ENCODE measurements around the gene ROS1. TPM values are rescaled to one million over a fixed set of nuclear protein-coding genes. Genes with fewer than 3 reads are reported as not detected.
"Not testable (repeated sequence)": the region's sequence is repeated elsewhere in the genome, so short reads cannot be mapped to it uniquely, and the experiment has no call there.

The ROS1 gene
- total RNA-seq, 1 experiment from 2014 or later = not detected

DNA sequence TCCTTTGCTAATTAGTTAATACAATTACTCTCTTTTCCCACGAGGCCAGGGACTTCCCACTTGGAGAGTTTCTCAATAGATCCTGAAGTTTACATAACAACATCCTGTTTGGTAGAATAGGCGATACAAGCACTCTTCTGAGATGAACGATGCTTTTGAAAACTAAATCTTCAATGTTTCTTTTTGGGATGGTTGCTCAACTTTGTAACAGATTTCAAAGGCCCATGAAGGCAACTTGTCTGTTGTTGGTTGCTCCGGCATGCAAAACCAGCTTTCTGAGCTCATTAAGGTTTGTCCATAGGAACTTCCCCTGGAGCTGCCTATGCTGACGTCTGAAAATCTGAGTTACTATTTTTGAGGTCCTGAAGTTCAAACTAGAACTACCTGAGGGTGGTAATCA is 25.9 kb upstream of the ROS1 start:
- H3K4me1 ChIP-seq (replicated peaks) = peaks cover 45% of the 10 kb centered on the region

DNA sequence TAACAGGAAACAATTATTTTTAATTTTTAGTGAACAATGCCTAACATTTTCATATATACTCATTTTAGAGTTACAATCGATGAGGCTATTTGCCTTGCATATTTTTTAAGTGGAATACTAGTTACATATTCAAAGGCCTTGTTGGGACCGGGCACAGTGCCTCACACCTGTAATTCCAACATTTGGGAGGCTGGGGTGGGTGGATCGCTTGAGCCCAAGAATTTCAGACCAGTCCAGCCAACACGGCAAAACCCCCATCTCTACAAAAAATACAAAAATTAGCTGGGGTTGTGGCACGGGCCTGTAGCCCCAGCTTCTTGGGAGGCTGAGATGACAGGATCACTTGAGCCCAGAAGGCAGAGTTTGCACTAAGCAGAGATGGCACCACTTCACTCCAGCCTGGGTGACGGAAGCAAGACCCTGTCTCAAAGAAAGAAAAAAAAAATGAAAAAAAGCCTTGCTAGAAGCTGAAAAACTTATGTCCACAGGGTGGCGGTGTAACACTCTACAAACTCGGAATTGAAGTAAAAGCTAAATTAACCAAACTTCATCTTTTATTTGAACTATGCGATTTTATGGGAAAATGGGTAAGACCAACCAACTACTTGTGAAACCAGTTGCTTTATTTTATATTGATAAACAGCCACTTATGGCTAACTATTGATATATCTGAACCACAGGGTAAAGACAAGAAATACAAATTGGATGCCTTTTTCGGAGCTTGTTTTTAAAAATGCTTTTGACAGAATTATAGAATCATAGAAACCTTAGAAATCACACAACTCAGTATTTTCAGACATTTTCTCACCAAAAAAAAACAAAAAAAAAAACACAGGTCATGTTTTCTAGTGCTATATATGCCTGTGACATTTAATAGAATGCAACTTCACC is 24.1 kb upstream of the ROS1 start:
- Histone ChIP-seq H3K4me1 (replicated peaks) (peaks cover 45% of the 10 kb centered on the region), H3K36me3 (no peaks in the 10 kb centered on the region), H3K27me3 (replicated peaks) (no peaks in the 10 kb centered on the region), H3K9me3 (replicated peaks) (no peaks in the 10 kb centered on the region), H3K27ac (peak overlapping the region; percentile 96), H3K4me3 (no peak overlapping the region)
- peak; percentile 71 to 81 for DNase-seq (ENCODE audit: low read depth in 1 of 2, low spot score in 2 of 2)

More for the DNA sequence above, 25.9 kb upstream of the ROS1 start:
- Histone ChIP-seq H3K36me3 (no peaks in the 10 kb centered on the region), H3K9me3 (replicated peaks) (no peaks in the 10 kb centered on the region), H3K27ac (no peak overlapping the region), H3K4me3 (no peak overlapping the region), H3K27me3 (replicated peaks) (no peaks in the 10 kb centered on the region)
- peak in 1 of 2 experiments; percentile 29 for DNase-seq (ENCODE audit: low read depth in 1 of 2, low spot score in 2 of 2)

DNA sequence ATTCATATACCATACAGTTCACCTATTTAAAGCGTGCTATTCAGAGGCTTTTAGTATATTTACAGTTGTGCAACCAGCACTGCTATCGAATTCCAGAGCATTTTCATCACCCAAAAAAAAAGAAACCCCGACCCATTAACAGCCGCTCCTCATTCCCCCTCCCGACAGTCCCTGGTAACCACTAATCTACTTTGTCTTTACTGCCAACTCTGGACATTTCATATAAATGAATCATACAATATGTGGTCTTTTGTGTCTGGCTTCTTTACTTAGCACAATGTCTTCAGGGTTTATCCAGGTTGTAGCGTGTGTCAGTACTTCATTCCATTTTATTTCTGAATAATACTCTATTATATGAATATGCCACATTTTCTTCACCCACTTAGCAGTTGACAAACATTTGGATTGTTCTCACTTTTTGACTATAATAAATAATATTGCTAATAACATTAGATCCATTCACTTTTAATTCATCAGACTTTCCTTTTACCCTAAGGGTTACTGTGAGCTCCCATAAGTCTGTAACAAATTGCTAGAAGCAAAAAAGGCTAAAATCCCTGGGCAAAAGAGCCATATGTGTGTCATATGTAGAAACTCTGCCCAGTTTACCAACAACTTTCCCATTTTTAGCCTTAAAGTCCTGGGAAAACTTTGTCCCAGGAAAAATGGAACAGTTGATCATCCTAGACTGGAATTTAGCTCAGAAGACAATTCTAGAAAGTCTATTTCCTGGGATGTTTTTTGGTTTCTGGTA is 23.2 kb upstream of the ROS1 start:
- Histone ChIP-seq H3K9me3 (replicated peaks) (no peaks in the 10 kb centered on the region), H3K4me1 (replicated peaks) (peaks cover 45% of the 10 kb centered on the region), H3K36me3 (no peaks in the 10 kb centered on the region), H3K4me3 (no peak overlapping the region), H3K27ac (peak overlapping the region; percentile 96), H3K27me3 (replicated peaks) (no peaks in the 10 kb centered on the region)
- DNase-seq (ENCODE audit: low read depth in 1 of 2, low spot score in 2 of 2) = peak; percentile 80 to 92

DNA sequence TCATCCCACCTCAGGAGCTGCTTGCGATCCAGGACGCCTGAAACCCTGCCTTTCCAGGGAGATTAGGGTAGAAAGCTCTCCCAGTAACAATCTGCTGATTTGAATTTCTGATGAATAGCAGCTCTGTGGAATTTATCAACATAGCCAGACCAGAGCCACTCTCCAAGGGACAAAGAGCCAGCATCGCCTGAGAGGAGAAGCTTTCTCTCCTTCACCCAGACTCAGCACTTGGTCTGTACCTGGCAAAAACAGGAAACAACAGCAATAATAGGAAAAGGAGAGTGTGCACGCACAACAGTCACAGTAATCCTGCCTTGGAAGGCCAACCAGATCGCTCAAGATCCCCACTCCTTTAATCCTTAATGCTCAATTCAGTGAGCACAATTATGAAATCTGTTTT is 22.3 kb upstream of the ROS1 start:
- no peaks in the 10 kb centered on the region for H3K27me3 ChIP-seq (replicated peaks)
- peaks cover 45% of the 10 kb centered on the region for H3K4me1 ChIP-seq (replicated peaks)
- peak in 1 of 2 experiments; percentile 65 for DNase-seq (ENCODE audit: low read depth in 1 of 2, low spot score in 2 of 2)
- peak overlapping the region; percentile 96 for H3K27ac ChIP-seq
- no peaks in the 10 kb centered on the region for H3K9me3 ChIP-seq (replicated peaks)
- H3K36me3 ChIP-seq = no peaks in the 10 kb centered on the region
- H3K4me3 ChIP-seq = no peak overlapping the region

DNA sequence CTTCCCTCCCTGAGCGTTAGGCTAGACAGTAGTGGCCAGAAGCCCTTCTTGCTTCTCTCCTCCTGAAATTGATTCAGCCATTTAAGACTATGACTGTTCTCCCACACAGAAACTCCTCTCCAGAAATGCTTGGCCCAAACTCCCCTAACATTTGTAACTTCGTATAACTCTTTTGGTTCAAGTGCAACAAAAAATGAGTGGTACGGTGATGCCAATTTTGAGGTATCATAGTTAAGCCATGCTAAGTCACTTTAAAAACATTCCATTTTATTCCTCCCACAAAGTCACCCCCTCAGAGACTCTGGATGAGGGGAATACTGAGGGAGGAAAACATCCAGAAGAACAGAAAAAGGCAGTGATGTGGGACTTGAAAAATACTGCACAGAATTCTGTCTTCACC is 21.1 kb upstream of the ROS1 start:
- no peak for DNase-seq (ENCODE audit: low read depth in 1 of 2, low spot score in 2 of 2)
- Histone ChIP-seq H3K27me3 (replicated peaks) (no peaks in the 10 kb centered on the region), H3K27ac (no peak overlapping the region), H3K36me3 (no peaks in the 10 kb centered on the region), H3K4me3 (no peak overlapping the region), H3K9me3 (replicated peaks) (no peaks in the 10 kb centered on the region), H3K4me1 (replicated peaks) (peaks cover 47% of the 10 kb centered on the region)

DNA sequence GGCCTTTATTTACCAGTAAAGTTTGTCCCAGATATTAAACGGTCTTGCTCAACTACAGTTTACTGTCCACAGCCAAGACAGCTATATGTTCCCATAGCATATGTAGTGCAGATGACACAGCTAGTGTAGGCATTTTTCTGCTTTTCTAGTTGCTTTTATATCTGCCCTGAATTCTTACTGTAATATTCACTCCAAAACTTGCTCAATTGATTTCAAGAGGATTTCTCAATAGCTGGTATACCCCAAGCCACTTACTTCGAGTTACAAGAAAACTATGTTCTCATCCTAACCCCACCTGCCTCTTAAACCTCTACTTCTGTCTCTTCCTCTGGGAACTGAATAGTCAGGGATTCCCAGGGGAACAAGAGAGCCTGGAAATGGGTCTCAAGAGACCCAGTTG is 18.9 kb upstream of the ROS1 start:
- Histone ChIP-seq H3K27me3 (replicated peaks) (no peaks in the 10 kb centered on the region), H3K4me1 (replicated peaks) (peaks cover 37% of the 10 kb centered on the region), H3K4me3 (no peak overlapping the region), H3K27ac (no peak overlapping the region), H3K36me3 (no peaks in the 10 kb centered on the region), H3K9me3 (replicated peaks) (no peaks in the 10 kb centered on the region; the same call in 1 of the 2 replicates)
- DNase-seq (ENCODE audit: low read depth in 1 of 2, low spot score in 2 of 2) = no peak

DNA sequence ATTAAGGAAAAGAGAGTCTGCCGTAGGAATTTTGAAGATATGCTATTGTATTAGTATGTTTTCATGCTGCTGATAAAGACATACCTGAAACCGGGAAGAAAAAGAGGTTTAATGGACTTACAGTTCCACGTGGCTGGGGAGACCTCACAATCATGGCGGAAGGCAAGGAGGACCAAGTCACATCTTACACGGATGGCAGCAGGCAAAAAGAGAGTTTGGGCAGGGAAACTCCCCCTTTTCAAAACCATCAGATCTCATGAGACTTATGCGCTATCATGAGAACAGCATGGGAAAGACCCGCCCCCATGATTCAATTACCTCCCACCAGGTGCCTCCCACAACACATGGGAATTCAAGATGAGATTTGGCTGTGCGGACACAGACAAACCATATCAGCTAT is 16.6 kb upstream of the ROS1 start:
- not testable (repeated sequence) for H3K27me3 ChIP-seq (replicated peaks); H3K27ac ChIP-seq; DNase-seq (ENCODE audit: low read depth in 1 of 2, low spot score in 2 of 2); H3K9me3 ChIP-seq (replicated peaks); H3K4me3 ChIP-seq; H3K36me3 ChIP-seq
- H3K4me1 ChIP-seq (replicated peaks) = peaks cover 17% of the 10 kb centered on the region

DNA sequence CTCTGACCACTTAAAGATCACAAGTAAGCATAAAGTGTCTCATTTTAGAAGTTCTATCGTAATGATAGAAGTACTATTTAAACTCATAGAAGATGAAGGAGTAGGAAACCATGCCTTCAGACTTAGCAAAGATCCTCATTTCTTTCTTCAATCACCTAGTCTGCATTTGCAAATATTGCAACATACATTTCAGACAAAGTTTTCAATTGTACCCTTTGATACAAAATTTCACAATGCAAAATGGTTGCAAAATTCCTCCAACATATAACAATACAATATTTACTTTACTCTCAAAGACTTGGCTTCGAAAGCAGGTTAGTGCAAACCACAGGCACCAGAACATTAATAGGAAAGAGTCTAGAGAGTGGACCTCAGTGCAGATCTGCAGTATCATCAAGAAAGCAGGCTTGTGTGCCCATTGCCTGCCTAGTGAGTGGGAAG is 16.1 kb upstream of the ROS1 start:
- Histone ChIP-seq H3K27me3 (replicated peaks) (no peaks in the 10 kb centered on the region), H3K4me1 (replicated peaks) (peaks cover 16% of the 10 kb centered on the region), H3K4me3 (no peak overlapping the region), H3K9me3 (replicated peaks) (no peaks in the 10 kb centered on the region; the same call in 1 of the 2 replicates), H3K36me3 (no peaks in the 10 kb centered on the region), H3K27ac (no peak overlapping the region)
- DNase-seq (ENCODE audit: low read depth in 1 of 2, low spot score in 2 of 2) = no peak

DNA sequence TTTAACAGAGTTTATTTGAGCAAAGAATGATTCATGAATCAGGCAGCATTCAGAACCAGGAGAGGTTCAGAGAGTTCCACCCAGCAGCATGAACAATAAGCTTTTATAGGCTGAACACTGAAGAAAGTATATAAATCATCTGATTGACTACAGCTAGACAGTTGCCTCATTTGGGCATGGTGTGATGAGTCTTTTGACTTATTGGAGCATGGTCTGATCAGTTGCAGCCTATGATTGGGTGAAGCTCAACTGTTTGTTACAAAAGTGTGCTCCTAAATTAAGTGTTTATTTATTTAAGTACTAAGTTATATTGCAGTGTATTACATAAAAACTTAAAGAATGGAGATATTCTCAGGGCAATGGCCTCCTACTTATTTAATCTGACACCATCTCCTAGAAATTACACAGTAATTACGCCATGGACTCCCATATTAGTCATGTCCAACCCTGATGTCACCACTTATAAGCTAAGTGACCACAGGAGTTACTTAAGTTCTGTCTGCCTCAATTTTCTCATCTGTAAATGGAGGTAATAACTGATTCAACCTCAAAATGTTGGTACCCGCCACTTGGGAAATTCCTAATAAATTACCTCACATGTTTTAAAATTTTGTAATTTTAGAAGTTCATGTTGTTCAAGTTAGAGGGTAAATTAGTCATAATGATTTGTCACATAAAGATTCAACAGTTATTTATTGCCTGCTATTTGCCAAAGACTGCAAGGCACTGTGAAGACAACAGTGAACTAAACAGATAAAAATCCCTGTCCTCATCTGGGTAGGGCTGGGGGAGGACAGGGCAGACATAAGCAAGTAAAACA is 15.2 kb upstream of the ROS1 start:
- peaks cover 16% of the 10 kb centered on the region for H3K4me1 ChIP-seq (replicated peaks)
- peak overlapping the region; percentile 29; the same call in 1 of the 2 replicates for H3K27ac ChIP-seq
- DNase-seq (ENCODE audit: low read depth in 1 of 2, low spot score in 2 of 2) = peak in 1 of 2 experiments; percentile 37

DNA sequence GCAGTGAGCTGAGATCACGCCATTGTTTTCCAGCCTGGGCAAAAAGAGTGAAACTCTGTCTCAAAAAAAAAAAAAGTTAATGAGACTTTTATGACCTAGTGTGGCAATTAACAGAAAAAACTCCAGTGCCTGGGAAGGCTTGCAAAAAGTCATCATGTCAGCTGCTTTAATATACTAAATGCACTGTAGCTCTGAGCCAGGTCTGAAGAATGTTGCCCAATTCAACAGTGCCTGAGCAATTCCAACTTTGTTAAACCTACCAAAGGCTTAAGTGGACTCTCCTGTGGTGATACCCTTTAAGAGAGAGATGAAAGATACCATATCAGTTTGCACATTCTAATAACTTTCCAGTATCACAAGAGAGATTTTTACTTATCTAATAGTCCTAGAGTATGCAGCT is 6.5 kb upstream of the ROS1 start:
- H3K27ac ChIP-seq = no peak overlapping the region
- no peak for DNase-seq (ENCODE audit: low read depth in 1 of 2, low spot score in 2 of 2)
- no peaks in the 10 kb centered on the region for H3K9me3 ChIP-seq (replicated peaks)
- no peaks in the 10 kb centered on the region for H3K4me1 ChIP-seq (replicated peaks)
- peaks cover 4% of the 10 kb centered on the region; the same call in 1 of the 2 replicates for H3K27me3 ChIP-seq (replicated peaks)
- no peak overlapping the region for H3K4me3 ChIP-seq
- no peaks in the 10 kb centered on the region for H3K36me3 ChIP-seq

More for the DNA sequence above, 15.2 kb upstream of the ROS1 start:
- H3K4me3 ChIP-seq = no peak overlapping the region
- no peaks in the 10 kb centered on the region for H3K36me3 ChIP-seq
- H3K9me3 ChIP-seq (replicated peaks) = no peaks in the 10 kb centered on the region; the same call in 1 of the 2 replicates
- no peaks in the 10 kb centered on the region for H3K27me3 ChIP-seq (replicated peaks)

DNA sequence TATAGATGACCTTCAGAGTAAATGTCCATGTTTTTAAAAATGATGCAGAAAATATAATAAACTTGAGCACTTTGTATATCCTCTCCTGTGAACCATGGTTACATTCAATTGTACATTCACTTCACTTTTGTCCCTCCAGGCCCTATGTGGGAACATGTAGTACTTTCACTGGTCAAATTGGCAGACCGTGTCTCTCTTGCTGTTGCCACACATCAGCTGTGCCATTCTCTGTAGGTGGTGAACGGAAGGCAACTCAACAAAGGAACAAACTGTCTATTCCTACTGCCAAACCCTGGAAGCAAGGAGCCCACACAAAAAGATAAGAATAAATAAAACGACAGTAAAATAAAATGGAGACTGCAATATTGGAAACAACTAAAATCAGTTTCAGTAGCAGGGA is 2.0 kb downstream of the ROS1 start:
- Histone ChIP-seq H3K9me3 (replicated peaks) (no peaks in the 10 kb centered on the region), H3K27me3 (replicated peaks) (peaks cover 8% of the 10 kb centered on the region; the same call in 1 of the 2 replicates), H3K36me3 (no peaks in the 10 kb centered on the region), H3K4me3 (no peak overlapping the region), H3K4me1 (replicated peaks) (no peaks in the 10 kb centered on the region), H3K27ac (no peak overlapping the region)
- no peak for DNase-seq (ENCODE audit: low read depth in 1 of 2, low spot score in 2 of 2)

DNA sequence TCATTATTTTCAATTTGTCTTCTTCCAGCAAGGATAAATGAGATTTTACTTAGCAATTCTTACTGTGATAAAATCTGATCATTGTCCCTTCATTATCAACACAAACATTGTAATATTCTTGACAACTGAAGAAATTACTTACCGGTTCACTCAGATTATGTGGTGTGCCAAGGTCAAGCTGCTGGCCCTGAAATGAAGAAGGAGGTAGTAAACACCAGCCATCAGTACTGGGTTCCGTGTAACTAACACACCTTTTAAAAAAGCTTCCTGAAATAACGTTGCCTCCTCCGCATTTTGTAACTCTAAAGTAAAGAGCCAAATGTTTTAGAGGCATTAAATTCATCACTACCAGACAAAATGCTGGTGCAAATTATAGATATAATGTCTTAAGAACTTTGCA is 7.4 kb downstream of the ROS1 start:
- DNase-seq (ENCODE audit: low read depth in 1 of 2, low spot score in 2 of 2) = no peak
- H3K4me1 ChIP-seq (replicated peaks) = no peaks in the 10 kb centered on the region
- H3K27me3 ChIP-seq (replicated peaks) = 0 out of 2 replicates have a peak, but pooled peaks cover 4% of the 10 kb centered on the region
- no peak overlapping the region for H3K27ac ChIP-seq
- no peak overlapping the region for H3K4me3 ChIP-seq
- no peaks in the 10 kb centered on the region for H3K9me3 ChIP-seq (replicated peaks)
- H3K36me3 ChIP-seq = no peaks in the 10 kb centered on the region

DNA sequence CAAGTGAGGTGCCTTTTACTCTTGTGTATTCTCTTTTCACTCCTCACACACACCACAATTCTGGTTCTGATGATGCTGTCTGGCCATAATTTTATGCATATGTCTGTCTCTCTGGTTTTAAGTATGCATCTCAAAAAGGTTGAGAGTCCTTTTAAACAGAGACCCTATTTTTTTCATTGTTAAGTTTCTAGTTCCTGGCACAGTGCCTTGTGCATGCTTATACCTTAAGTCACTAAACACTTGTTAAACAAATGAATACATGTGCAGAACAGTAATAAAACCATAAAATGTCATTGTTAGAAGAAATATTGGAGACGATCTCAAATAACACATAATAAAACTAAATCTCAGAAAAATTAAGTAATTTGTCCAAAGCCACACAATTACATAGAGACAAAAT is 7.9 kb downstream of the ROS1 start:
- Histone ChIP-seq H3K4me1 (replicated peaks) (no peaks in the 10 kb centered on the region), H3K9me3 (replicated peaks) (no peaks in the 10 kb centered on the region), H3K27ac (no peak overlapping the region), H3K27me3 (replicated peaks) (no peaks in the 10 kb centered on the region), H3K4me3 (no peak overlapping the region), H3K36me3 (no peaks in the 10 kb centered on the region)
- no peak for DNase-seq (ENCODE audit: low read depth in 1 of 2, low spot score in 2 of 2)
